T-helper 2 cell treated with Interferon-gamma antibody and Interleukin-4, amounts not matched to agents 100 ng/mL and 5 ng/mL, for 36 hours (primary cell): Measurements from ENCODE around the gene TLR1. TPM values are rescaled to one million over a fixed set of nuclear protein-coding genes. Genes with fewer than 3 reads are reported as not detected.
"Not testable (repeated sequence)": the region's sequence is repeated elsewhere in the genome, so short reads cannot be mapped to it uniquely, and the experiment has no call there.

Experiments used
- intact Hi-C: fragments of 100-400 bp; cut with micrococcal nuclease; formaldehyde crosslinking; loops from one replicate; pipeline ENCODE4 v1.15.1; 2023
- total RNA-seq: library from RNA; stranded (reverse); gene quantifications from 2 replicates; pipeline ENCODE4 v1.2.3, GENCODE V29; 2022

TLR1 gene
- total RNA-seq, 1 donor from 2014 or later, result 5.0 TPM

GRCh38 chr4:38806251-38806650 is 1.7 kb upstream of the TLR1 start:
- intact Hi-C loops, result not testable (repeated sequence)

- intact Hi-C loops, result loop anchor here (1.0 kb wide), 1 partner anchor 51 kb away; the partner anchor contains the start of gene TLR6
These were observed 1.0 kb upstream of the TLR1 start for GRCh38 chr4:38805530-38806145.

DNA sequence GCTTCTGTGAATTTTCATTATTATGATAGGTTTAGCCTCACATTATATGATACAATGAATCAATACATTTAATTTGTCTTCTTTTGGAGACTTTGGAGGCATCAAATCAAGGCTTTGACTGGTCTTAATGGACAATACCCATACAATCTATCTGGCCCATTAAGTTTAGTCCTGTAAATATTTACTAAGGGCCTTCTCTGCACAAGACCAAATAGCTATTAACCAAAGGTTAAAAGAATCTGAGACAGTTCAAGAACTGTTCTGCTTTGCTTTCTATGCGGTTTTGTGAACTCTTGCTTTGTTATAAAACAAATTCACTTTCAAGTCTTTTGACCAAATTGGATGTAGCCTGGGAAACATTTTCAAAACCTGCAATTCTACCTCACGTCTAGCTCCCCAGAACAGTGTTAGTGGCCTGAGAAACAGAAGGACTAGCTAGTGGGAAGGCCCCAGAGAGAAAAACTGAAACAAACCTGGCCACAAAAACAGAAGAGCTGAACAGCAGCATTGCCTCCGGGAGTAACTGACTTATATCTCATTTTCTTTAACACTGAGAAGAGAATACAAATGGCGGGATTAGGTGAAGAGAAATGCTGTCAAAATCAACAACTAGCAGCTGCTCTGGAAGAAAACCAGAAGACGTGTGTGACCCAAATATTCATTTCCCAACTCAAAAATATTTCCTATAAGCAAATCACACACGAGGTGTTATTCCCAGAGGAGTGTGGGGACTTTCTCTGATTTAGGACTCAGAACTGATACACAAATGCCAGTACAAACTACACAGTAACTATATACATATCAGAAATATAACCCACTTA is 548 bp downstream of the TLR1 start:
- intact Hi-C loops, result loop anchor here (1.0 kb wide), 2 partner anchors 45 to 672 kb away; no protein-coding TSS in a partner anchor

DNA sequence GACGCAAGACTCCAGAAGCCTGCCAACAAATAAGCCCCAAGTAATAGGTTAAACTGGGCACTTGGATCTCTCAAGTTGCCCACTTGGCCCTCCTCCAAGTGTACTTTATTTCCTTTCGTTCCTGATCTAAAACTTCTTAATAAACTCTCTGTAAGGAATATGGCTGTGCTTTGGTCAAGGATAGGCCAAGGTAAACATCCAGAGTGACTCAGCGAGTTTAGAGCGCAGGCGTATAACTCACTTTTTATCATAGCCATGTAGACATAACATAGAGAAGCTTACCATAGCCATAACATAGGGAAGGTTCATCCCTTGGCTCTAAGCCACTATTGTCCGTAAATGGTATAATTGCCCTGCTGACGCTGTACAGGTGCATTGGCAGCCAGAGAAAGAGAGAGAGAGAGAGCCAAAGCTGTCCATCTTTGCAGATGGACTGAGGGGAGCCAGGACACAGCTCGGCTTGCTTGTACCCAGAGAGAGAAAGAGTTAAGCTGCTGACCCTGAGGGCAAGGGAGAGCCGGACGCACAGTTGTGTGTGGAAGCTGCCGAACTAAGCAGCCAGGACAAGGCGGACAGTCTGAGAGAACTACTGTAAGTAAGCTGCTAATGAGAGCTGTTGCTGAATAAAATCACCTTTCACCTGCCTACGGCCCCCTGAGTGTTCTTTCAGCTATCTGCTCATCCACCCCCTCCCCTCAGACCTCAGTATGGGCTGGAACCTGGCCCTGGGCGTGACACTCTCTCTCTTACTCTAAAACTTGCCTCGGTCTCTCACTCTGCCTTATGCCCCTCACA is 1.8 kb downstream of the TLR1 start:
- intact Hi-C loops, result no loop called here

- intact Hi-C loops, result no loop called here
These were observed 3.6 kb downstream of the TLR1 start for GRCh38 chr4:38800961-38801450.

DNA sequence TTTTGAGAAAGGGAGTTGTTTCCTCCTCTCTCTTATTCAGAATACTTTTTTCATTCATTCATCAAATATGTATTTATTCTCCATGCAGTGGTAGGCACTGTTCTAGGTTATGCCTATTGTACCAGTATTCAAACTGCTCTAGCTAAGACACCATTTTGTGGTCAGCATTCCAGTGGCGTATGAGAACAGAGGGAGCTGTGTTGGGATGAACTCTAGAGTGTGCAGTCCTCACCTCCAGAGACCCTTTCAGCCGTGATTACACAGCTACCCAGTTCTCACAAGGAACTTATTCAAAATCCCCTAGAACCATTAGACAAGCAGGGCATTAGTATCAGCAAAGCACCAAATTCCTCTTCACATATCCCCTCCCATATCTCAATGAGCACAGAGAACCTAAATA is 4.2 kb downstream of the TLR1 start:
- intact Hi-C loops, result no loop called here

GRCh38 chr4:38795087-38795486 is 9.5 kb downstream of the TLR1 start:
- intact Hi-C loops, result no loop called here

DNA sequence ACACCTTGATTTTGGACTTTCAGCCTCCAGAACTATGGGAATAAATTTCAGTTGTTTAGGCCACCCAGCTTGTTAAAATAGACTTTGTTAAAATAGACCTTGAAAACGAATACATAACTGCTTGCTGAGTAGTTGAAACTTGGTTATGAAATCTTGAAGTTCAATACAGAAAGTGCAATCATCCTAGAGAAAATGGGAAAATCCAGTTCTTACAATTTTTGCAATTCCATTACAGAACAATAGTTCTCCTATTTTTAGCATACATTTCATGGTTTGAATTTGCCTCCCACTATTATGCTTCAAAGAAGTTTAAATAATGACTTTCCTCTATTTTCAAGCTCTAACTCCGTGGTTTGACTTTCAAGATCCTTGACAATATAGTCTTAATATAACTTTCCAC is 10.5 kb downstream of the TLR1 start:
- intact Hi-C loops, result no loop called here

DNA sequence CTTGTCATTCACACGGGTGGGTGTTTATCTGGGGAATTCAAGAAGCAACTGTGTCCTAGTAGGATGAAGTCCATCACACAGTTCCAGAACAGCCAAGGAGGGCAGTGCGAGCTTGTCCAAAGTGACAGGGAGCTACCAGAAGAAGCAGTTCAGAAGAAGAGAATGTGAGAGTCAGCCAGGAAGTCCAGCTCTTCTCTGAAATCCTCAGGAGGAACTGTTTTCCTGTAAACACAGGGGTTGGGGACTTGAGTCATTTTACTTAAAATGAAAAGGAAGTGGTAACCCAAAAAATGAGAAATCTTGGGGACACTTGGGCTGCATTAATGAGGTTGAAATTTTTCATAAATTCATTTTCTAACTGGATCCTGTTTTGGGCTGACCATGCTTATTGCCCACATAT is 13.6 kb downstream of the TLR1 start:
- intact Hi-C loops, result no loop called here

GRCh38 chr4:38788317-38788716 is 16.3 kb downstream of the TLR1 start:
- intact Hi-C loops, result no loop called here

GRCh38 chr4:38787693-38788092 is 16.9 kb downstream of the TLR1 start:
- intact Hi-C loops, result no loop called here

DNA sequence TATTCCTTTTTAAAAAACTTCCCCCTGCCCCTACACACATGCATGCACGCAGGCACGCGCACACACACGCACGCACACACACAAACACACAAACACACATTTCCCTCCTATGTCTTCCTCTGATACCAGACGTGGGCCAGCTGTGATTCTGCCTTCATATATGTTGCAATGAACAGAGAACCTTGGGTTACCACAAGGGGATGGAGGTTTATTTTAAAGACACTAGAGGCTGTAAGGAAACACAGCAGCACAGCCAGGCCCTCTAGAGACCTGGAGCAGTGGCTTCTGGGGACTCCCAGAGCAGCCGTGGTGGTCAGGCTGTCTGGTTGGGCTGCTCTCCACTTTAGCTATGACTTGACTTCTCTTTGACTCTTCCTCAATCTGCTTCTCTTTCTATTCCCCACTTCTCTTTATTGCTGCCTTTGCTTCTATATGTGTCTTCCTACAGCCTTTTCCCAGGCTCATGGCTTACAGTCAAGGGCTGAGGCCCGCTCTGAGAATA is 18.6 kb downstream of the TLR1 start:
- intact Hi-C loops, result no loop called here

- intact Hi-C loops, result no loop called here
These were observed 19.4 kb downstream of the TLR1 start for GRCh38 chr4:38785041-38785790.

- intact Hi-C loops, result no loop called here
These were observed 20.4 kb downstream of the TLR1 start for GRCh38 chr4:38784141-38784540.

- intact Hi-C loops, result loop anchor here (1.0 kb wide), 1 partner anchor 24 kb away; no protein-coding TSS in a partner anchor
These were observed 21.5 kb downstream of the TLR1 start for GRCh38 chr4:38783109-38783460.

- intact Hi-C loops, result loop anchor here (1.0 kb wide), 1 partner anchor 23 kb away; no protein-coding TSS in a partner anchor
These were observed 22.0 kb downstream of the TLR1 start, which contains the start of gene TLR10 for GRCh38 chr4:38782452-38783108. TSS of gene TLR10 (minus strand) at chr4:38782990. CDS start at chr4:38775590, 7,400 bp downstream.

- intact Hi-C loops, result no loop called here
These were observed 22.7 kb downstream of the TLR1 start for GRCh38 chr4:38781854-38782261.

- intact Hi-C loops, result no loop called here
These were observed 23.6 kb downstream of the TLR1 start for GRCh38 chr4:38780833-38781484.

GRCh38 chr4:38779790-38780189 is 24.8 kb downstream of the TLR1 start:
- intact Hi-C loops, result no loop called here

GRCh38 chr4:38777925-38778324 is 26.7 kb downstream of the TLR1 start:
- intact Hi-C loops, result not testable (repeated sequence)
